ELR (cell line): Measurements from ENCODE around the gene LAYN.

ENCODE experiments used
- DNase-seq: peaks from one replicate; pipeline ENCODE4 v3.0.0-alpha.2; 2015; ENCODE audit warnings: low read depth

LAYN gene, protein sequence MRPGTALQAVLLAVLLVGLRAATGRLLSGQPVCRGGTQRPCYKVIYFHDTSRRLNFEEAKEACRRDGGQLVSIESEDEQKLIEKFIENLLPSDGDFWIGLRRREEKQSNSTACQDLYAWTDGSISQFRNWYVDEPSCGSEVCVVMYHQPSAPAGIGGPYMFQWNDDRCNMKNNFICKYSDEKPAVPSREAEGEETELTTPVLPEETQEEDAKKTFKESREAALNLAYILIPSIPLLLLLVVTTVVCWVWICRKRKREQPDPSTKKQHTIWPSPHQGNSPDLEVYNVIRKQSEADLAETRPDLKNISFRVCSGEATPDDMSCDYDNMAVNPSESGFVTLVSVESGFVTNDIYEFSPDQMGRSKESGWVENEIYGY

DNA sequence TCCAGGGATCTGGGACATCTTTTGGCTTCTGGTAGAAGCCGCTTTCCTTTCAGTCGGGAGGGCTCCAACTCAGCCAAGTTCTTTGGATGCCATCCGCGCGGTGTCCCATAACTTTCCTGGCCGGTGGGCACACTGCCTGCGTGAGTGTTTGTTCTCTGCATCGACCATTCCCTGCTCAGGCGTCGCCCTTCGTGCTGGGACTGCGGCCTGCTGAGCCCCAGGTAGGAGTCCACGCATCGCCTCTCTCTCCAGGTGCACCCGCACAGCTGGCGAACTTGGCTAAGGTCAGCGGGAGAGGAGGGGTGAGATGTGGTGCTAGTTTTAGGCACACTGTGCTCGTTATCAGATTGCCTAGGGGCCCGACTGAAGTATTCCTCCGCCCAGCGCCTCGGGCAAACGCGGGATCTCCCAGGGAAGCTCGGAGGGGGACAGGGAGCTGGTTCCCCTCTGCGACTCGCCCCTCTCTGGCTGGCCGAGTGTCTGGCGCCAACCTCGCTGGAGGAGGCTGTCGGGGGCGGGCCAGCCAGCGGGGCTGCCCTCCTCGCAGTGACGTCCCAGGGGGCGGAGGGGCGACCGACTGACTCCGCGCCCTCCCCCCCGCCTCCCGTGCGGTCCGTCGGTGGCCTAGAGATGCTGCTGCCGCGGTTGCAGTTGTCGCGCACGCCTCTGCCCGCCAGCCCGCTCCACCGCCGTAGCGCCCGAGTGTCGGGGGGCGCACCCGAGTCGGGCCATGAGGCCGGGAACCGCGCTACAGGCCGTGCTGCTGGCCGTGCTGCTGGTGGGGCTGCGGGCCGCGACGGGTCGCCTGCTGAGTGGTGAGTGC is at the start of gene LAYN:
Gene LAYN, plus strand, starts transcription at position 607 of the 823 bp plus-strand sequence. Its CDS starts 124 bp downstream, at position 731.
- DNase-seq: peak; percentile 83

DNA sequence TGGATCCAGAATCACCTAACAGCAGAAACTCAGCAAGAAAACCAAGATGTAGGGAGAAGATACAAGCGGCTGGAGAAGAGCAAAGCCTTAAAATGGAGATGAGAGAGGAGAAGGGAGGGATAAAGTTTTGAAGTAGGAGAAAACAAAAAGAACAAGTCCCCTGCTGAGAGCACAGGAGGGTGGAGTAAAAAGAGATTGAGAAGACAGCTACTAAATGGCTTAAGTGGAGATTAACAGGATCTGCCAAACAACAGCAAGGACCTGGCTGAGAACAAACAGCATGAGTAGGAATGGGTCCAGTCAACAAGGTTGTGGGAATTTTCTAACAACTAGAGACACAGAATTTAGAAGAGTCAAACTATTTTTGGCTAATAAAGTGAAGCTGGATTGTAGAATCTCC is 46.5 kb upstream of the LAYN start:
- no peak for DNase-seq

DNA sequence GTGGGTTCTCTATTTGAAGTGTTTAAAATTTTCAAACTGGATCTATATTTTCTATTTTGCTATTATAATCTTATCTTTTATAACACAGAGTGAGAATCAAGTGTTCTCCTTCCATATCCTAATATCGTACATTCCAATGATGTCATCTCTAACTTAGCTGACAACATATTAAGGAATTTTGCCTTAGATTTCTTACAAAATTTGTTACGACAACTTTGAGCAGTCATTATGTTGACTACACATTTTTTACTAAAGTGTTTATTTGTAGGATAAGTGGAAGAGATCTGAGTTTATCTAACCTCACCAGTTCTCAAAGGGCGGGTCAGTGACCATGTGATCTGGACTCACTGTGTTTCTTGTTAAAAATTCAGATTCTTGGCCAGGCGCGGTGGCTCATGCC is 41.0 kb upstream of the LAYN start:
- DNase-seq: peak; percentile 17

DNA sequence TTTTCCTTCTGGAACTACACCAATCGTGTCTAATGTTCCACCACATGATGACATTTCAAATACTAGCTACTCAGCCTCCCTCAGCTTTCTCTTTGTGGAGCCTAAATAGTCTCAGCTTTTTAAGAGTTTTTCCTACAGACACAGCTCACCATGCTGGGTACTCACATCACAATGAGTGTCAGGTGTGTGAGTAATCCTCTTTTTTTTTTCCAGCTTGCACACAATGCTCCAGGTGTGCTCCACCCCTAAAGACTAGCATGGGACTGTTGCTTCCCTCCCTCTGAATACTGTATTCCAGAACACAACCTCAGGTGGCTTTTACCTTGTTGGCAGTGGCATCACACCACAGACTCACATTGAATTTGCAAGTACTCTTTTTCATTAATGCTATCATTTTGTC is 40.0 kb upstream of the LAYN start:
- no peak for DNase-seq

DNA sequence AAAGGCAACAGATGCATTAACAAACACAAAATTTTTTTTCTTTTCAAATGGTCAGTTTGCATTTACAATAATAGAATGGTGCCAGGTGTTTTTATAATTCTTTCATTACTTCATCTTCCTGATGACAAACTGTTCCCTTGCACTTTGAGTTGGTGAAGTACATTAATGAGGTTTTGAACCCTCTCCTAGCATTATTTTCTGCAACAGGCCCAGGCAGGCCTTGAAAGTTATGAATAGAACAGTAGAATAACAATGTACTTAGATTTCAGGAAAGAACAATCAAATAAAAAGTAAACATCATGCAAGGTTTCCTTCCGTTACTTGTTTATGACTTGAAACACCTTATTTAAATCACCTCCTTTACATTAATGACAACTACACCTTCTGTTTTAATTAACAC is 37.9 kb upstream of the LAYN start:
- DNase-seq: no peak

DNA sequence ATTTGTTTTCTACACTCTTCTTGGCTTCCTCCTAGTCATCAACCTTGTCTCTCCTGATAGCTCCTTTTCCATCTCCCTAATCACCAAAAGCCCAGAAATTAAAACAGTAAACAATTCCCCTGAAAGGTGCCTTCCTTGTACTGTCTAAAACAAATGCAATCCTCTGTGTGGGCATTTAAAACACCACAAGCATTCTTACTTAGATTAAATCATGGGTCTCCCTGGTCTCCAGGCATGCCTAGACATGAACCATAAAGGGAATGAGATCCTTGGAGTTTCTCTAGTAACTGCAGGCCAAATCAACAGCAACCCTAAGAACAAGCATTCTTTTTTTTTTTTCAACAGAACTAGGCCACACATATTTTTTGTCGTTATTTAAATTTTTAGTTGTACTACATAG is 30.2 kb upstream of the LAYN start:
- no peak for DNase-seq

DNA sequence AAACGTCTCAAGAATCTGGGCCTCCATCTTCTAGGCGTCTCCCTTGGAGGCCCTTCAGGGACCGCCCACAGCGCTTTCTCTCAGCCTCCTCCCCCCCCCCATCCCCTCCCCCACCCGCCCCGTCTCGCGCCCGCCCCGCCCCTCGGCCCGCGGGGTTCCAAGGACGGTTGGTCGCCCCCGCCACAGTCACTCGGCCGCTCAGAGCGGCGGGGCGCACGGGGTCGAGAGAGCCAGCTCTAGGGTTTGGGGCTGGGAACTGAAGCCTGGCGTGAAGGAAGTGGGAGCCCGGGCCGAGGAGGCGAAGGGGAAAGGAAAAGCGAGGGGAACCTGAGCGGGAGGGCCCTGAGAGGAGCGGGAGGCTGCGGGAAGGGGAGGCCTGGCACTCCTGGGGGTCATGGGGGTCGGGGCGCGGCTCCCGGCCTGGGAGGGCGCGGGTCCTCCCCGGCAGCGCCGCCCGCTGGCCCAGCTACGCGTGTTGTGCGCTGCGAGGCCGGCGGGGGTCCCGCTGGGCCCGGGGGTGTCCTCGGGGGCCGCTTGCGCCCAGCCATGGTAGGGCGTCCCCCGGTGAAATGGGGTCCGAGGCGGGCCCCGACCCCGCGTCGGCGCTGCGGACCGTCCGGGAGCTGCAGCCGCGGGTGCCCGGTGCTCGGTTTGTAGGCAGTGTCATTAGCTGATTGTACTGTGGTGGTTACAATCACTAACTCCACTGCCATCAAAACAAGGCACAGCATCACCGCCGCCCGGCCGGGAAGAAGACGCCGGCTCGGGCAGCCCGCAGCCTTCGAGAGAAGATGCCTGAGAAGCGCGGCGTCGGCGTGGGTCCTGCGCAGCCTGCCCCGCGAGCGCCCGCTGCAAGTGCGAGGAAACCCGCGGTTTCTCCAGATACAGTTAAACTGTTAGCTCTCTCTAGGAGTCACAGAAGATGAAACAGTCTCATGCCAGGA is 28.0 kb upstream of the LAYN start, which contains the start of gene BTG4:
Gene BTG4, minus strand, starts transcription at position 91 of the 944 bp plus-strand sequence. CDS start 13,610 bp downstream, outside the sequence.
- peak; percentile 44 for DNase-seq

DNA sequence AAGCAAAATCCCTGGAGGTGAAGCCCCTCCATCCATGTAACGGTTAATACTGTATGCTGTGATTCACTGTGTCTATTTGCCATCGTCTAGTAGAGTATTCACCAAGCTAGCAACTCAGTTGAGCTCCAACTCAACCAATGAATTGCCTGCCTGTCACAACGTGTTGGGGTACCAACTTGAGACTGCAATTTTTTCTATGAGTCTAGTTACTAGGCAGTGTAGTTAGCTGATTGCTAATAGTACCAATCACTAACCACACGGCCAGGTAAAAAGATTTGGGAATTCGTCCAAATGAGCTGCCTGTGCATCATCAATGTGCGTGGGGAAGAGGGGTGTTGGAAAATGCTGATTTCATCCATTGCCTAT is 27.3 kb upstream of the LAYN start:
- peak; percentile 28 for DNase-seq

DNA sequence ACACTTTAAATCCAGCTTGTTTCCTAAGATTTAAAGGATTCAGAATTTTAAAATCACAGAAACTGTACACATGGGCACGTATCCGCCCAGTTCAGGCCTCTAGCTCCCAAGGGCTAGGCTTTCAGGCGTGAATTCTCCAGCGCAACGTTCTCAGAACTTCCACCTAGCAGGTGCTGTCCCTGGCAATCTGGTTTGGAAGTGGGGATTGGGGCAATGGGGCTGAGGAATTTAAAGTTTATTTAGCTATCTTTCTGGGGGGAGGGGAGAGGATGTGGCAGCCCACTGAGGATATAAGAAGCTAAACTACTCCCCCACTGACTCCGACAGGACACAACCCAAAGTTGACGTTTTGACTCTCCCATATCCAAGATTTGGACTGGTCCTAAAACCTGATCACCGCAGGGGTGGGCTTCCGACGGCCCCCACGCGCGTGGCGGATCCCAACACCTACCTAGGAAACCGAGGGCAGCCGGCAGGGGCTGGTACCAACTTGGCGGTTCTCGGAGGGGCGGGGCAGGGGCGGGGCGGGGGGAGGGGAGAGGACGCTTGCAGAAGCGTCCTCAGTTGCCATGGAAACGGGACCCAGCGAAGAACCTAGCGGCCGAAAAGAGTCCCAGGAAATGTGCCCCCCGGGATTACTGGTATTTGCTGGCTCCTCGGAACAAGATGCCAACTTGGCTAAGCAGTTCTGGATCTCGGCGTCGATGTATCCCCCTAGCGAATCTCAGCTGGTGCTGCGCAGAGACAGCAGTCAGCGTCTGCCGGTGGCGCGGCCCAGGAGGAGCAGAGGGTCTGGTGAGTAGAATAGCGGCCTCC is 26.1 kb upstream of the LAYN start, which contains the start of gene HOATZ:
Gene HOATZ, plus strand, starts transcription at position 563 of the 816 bp plus-strand sequence. Its CDS starts 7 bp downstream, at position 570.
- DNase-seq: no peak

DNA sequence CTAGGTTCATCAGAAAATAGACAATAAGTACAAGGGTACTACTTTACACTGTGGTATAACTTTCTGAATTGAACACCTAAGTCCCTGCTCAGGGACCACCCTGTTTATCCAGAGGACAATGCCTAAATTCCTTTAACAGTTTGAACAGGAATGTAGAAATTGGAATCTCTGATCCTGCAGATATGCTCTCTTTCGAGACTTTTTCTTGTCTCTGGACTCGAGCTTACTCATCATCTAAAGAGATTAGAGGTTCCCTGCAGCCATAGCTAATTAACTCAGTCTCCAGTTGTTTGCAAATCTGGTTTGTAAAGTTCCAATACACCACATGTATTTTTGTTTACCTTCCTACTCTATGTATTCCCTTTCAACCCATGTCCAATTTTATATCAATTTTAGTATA is 24.9 kb upstream of the LAYN start:
- DNase-seq: no peak

DNA sequence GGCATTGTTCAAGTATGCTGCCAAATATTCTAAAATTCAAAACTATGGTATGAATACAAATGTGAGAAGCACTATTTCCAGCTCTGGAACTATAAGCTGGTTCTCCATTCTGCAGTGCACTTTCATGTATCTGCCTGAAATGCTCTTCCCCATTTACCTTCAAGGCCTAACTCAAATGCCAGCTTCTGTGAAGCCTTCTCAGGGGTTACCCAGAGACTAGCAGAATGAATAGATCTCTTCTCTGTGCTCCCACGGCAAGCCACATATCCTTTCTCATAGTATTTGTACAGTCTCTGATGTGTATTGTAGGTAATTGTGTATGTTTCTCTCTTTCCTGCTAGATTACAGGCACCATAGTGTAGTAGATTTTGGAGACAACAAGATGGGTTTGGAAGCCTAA is 21.9 kb upstream of the LAYN start:
- DNase-seq: no peak

DNA sequence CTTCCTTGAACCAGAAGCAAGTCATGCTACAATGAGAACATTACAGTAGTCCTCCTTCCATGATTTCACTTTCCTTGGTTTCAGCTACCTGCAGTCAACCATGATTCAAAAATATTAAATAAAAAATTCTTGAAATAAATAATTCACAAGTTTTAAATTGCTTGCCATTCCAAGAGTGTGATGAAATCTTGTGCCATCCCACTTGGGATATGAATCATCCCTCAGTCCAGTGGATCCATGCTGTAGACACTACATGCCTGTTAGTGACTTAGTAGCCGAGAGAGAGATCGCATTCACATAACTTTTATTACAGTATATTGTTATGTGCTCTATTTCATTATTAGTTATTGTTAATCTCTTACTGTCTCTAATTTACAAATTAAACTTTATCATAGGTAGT is 20.0 kb upstream of the LAYN start:
- peak; percentile 68 for DNase-seq

DNA sequence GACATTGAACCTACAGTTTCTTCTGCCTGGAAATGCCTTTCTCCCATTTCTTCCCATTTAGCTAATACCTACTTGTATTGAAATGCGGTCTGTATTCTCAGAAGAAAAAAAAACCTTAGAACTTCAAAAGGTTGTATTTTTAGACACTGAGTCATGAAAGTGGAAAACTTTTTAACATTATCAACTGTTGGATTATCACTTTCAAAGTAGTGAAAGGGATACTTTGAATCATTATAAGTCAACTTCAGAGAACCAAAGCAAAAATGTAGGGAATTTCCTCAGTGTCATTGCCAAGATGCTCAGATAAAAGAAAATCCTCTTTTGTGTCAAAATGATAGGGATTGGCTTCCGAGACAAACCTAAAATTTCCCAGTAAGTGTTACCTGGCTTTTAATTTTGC is 19.4 kb upstream of the LAYN start:
- peak; percentile 30 for DNase-seq

DNA sequence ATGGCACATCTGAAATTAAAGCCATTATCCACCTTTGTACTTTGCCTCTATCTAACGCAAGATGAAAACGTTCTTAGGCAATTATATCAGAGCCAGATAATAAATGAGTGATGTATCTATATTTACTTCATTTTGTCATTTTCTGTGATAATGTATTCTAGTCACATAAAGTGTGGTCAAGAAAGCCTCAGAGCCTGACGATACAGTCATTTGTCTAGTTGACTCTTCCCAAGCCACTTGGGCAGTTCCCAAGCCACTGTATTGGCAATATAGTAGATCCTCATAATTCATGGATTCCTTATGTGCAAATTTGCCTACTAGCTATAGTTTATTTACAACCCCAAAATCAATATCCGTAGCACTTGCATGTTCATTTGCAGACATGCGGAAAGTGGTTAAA is 18.1 kb upstream of the LAYN start:
- no peak for DNase-seq

DNA sequence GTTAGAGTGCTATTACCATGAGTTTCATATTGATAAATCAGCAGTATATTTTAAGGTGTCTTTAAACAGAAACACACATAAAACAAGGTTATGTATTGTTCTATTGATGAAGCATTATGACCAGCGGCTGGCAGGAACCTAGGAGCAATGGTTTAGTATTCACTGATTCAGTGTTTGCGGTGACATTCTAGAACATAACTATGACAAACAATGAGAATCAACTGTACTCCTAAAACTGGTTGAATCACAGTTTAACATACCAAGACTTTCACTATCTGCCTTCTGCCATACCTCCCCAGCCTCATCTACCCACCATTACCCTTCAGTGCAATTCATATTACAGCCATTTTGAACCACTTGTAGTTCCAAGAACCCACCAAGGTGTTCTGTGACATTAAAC is 17.2 kb upstream of the LAYN start:
- DNase-seq: no peak

DNA sequence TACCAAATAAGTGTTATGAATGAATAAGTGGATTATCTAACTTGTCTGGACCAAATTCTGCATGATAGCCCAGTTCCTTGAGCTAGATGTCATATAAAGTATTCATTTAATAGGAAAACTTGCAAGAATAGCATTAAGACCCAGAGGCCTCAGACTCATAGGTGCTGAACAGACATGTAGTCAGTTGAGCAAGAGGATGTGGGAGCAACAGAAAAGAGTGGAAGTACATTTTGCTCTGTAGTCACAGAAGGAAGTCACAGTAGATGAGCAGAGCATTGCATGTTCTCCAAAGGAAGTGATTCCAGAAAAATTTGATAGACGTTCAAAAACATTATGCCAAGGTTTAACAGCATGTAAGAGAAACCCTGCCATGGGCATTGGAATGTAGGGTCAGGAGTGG is 16.5 kb upstream of the LAYN start:
- DNase-seq: no peak

DNA sequence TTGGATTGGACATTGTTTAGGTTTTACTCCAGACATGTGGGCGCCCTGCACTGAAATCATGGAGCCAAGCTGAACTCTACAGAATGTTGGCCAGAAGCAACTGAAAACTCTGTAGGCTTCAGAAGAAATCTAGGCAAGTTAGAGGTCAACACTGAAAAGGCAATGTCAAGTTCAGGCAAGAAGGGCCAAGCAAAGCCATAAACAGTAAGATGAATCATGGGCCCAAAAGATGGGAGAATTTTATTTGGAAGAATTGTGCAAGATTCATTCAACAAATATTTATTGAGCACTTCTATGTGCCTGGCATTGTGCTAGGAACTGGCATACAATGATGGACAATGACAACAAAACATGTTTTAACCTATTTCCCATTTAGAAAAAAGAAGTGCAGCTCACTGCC is 15.1 kb upstream of the LAYN start:
- DNase-seq: no peak

DNA sequence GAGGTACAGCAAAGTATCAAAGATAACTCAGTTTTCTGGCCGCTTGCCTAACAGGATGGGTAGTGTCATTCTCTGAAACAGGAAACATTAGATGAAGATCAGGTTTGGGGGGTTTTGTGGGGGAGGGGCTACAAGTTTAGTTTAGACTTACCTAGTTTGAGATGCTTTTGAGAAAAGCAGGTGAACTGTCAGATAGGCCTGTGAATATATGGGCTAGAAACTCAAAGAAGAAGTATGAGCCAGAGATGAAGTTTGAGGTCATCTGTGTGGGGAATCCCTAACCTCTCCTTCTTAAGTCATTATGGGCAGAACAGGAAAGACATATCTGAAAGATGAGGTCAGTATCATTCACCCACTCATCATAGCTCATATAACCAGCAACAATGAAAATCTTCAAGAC is 14.0 kb upstream of the LAYN start:
- peak; percentile 89 for DNase-seq

DNA sequence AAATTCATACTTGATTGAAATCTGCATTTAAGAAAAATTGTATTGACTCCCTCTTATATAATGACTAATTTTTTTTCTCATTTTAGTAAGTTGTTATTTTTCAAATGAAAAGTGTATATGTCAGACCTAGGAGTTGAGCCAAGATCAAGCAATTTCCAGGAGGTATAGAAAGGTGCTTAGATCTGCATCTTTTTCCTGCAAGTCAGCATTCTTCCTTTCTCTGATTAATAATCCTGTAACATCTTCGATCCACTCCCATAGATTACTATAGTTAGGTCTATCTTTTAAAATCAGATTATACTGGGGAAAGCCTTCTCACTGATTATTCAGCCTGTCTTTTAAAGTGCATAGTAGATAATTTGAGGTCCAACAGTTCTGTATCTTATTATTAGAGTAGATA is 13.2 kb upstream of the LAYN start:
- DNase-seq: no peak

DNA sequence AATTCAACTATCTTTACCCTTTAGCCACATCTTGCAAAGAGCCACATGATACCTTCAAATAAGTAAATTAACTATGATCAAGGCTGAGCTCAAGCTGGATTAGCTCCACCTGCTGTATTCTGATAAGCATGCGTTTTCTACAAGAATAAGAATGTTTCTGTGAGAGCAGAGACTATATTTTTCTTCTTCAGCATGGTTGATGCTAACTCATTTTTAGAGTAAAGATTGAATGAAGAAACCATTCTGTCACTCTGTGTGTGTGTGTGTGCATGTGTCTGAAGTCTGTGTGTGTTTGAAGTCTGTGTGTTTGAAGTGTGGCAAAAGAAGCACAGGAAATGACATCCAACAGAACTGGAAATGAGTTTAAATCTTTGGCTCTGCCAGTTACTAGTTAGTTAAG is 12.0 kb upstream of the LAYN start:
- DNase-seq: peak; percentile 41

DNA sequence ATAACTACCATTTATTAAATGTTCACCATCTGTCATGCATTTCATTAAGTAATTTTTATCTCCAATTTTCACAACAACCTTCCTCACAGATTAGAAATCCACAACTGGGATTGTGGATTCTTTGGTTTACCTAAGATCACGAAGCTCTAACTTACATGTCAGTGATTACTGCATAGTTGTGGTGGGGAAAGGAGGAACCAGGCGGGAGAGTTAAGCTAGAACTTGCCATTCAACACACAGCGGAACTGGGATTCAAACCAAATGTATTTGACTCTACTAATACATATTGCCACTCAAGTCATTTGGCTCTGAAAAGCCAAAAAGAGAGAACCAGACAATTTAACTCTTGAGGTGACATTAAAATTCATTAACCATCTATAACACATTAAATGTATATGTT is 10.4 kb upstream of the LAYN start:
- DNase-seq: peak; percentile 35
